ENCODE measurements around the gene NUP93. TPM values are rescaled to one million over a fixed set of nuclear protein-coding genes. Genes with fewer than 3 reads are reported as not detected.

NUP93 gene
- total RNA-seq, 1 donor from 2014 or later, result 49.4 TPM

- Histone ChIP-seq H3K36me3 (no peaks in the 10 kb centered on the region), H3K27me3 (ENCODE audit: low read depth) (no peaks in the 10 kb centered on the region), H3K27ac (no peak overlapping the region), H3K4me1 (no peaks in the 10 kb centered on the region), H3K4me3 (no peak overlapping the region), H3K9me3 (no peaks in the 10 kb centered on the region)
- intact Hi-C loops (cut with DNase I), result no loop called here
- TF ChIP-seq CTCF (IDR thresholded peaks at IDR 0.05), result no peak
- ATAC-seq, result no peak
- no peak for DNase-seq
These were observed 156.9 kb downstream of the NUP93 start for GRCh38 chr16:56886826-56887225.

- no peaks in the 10 kb centered on the region for H3K27me3 ChIP-seq (ENCODE audit: low read depth)
- intact Hi-C loops (cut with DNase I), result no loop called here
- ATAC-seq, result peak in 1 of 2 donors; percentile 33
These were observed 158.9 kb downstream of the NUP93 start for GRCh38 chr16:56888806-56889205.

GRCh38 chr16:56889206-56889605, 159.3 kb downstream of the NUP93 start:
- DNase-seq, result no peak
- no peak for ATAC-seq
- Histone ChIP-seq H3K4me1 (no peaks in the 10 kb centered on the region), H3K9me3 (no peaks in the 10 kb centered on the region), H3K36me3 (no peaks in the 10 kb centered on the region), H3K4me3 (no peak overlapping the region), H3K27me3 (ENCODE audit: low read depth) (no peaks in the 10 kb centered on the region), H3K27ac (no peak overlapping the region)
- no peak for TF ChIP-seq CTCF (IDR thresholded peaks at IDR 0.05)
- intact Hi-C loops (cut with DNase I), result no loop called here

More at GRCh38 chr16:56888806-56889205, 158.9 kb downstream of the NUP93 start:
- no peak overlapping the region for H3K4me3 ChIP-seq
- no peaks in the 10 kb centered on the region for H3K36me3 ChIP-seq
- DNase-seq, result no peak
- no peaks in the 10 kb centered on the region for H3K9me3 ChIP-seq
- TF ChIP-seq CTCF (IDR thresholded peaks at IDR 0.05), result no peak
- H3K4me1 ChIP-seq, result no peaks in the 10 kb centered on the region
- no peak overlapping the region for H3K27ac ChIP-seq

- no peak for DNase-seq
- intact Hi-C loops (cut with DNase I), result no loop called here
These were observed 161.8 kb downstream of the NUP93 start for GRCh38 chr16:56891685-56892084.

GRCh38 chr16:56892705-56893104, 162.8 kb downstream of the NUP93 start:
- DNase-seq (no peak), ATAC-seq (no peak)
- Histone ChIP-seq H3K4me1 (no peaks in the 10 kb centered on the region), H3K36me3 (no peaks in the 10 kb centered on the region), H3K27me3 (ENCODE audit: low read depth) (no peaks in the 10 kb centered on the region), H3K9me3 (no peaks in the 10 kb centered on the region), H3K27ac (no peak overlapping the region), H3K4me3 (no peak overlapping the region)
- intact Hi-C loops (cut with DNase I), result no loop called here
- no peak for TF ChIP-seq CTCF (IDR thresholded peaks at IDR 0.05)

More at GRCh38 chr16:56891685-56892084, 161.8 kb downstream of the NUP93 start:
- no peak for TF ChIP-seq CTCF (IDR thresholded peaks at IDR 0.05)
- Histone ChIP-seq H3K9me3 (no peaks in the 10 kb centered on the region), H3K27ac (no peak overlapping the region), H3K36me3 (no peaks in the 10 kb centered on the region), H3K27me3 (ENCODE audit: low read depth) (no peaks in the 10 kb centered on the region), H3K4me1 (no peaks in the 10 kb centered on the region), H3K4me3 (no peak overlapping the region)
- ATAC-seq, result no peak

Measured in lower lobe of right lung (tissue), 2 donors.